Measurements from ENCODE around the gene TRRAP. TPM values are rescaled to one million over a fixed set of nuclear protein-coding genes. Genes with fewer than 3 reads are reported as not detected.
"Not testable (repeated sequence)": the region's sequence is repeated elsewhere in the genome, so short reads cannot be mapped to it uniquely, and the experiment has no call there.

The TRRAP gene
- polyA plus RNA-seq, 2 donors, result 5.8 to 7.6 TPM

DNA sequence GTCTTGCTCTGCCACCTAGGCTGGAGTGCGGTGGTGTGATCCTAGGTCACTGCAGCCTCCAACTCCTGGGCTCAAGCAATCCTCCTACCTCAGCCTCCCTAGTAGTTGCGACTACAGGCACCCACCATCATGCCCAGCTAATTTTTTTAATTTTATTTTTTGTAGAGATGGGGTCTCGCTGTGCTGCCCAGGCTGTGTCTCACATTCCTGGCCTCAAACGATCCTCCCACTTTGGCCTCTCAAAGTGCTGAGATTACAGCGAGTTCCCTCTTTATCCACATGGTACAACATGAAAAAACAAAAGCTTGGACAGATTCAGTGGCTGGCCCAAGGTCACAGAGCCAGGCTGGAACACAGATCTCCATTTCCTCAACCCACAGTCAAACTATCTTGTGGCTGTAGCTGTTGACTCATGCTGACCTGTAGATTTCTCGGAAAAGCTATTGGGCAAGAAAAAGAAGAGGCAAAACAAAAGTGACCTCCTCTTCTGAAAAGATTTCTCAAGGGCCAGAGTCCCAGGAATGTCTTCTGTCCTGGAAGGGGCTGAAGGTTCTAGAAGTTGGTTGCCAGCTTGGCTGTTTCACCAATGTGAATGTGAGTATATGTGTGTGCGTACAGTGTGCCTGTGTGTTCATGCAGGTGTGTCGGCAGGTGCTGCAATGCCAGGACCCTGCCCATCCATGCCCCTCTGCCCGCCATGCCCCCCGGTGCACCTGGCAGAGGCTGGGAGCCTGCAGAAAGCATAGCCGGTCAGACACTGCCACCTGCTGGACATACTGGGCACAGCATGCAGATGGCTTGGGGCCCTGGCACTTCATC is 36.9 kb upstream of the TRRAP start:
- Histone ChIP-seq H3K27me3 (ENCODE audit: control insufficient read depth in 1 of 2, insufficient read depth in 2 of 2, low read length in 2 of 2) (no peaks in the 10 kb centered on the region), H3K4me1 (ENCODE audit: control insufficient read depth in 2 of 2, insufficient read depth in 2 of 2, low read length in 1 of 2) (no peaks in the 10 kb centered on the region), H3K9me3 (ENCODE audit: control insufficient read depth in 2 of 2, insufficient read depth in 1 of 2, low read depth in 1 of 2, low read length in 1 of 2) (no peaks in the 10 kb centered on the region), H3K36me3 (ENCODE audit: control insufficient read depth in 2 of 2, insufficient read depth in 2 of 2, low read length in 1 of 2) (no peaks in the 10 kb centered on the region), H3K4me3 (ENCODE audit: low read depth in 1 of 2, low read length in 2 of 2) (no peak overlapping the region), H3K27ac (ENCODE audit: low read depth in 2 of 2, low read length in 1 of 2) (no peak overlapping the region)
- WGBS, 2 donors, result 36 to 39% methylated on average over 11 of the region's 11 CpGs

- not testable (repeated sequence) for H3K4me3 ChIP-seq (ENCODE audit: low read depth in 1 of 2, low read length in 2 of 2); H3K4me1 ChIP-seq (ENCODE audit: control insufficient read depth in 2 of 2, insufficient read depth in 2 of 2, low read length in 1 of 2); H3K27me3 ChIP-seq (ENCODE audit: control insufficient read depth in 1 of 2, insufficient read depth in 2 of 2, low read length in 2 of 2); H3K9me3 ChIP-seq (ENCODE audit: control insufficient read depth in 2 of 2, insufficient read depth in 1 of 2, low read depth in 1 of 2, low read length in 1 of 2); H3K27ac ChIP-seq (ENCODE audit: low read depth in 2 of 2, low read length in 1 of 2); H3K36me3 ChIP-seq (ENCODE audit: control insufficient read depth in 2 of 2, insufficient read depth in 2 of 2, low read length in 1 of 2)
- WGBS, 2 donors, result 78 to 80% methylated on average over 2 of the region's 2 CpGs
These were observed 35.8 kb upstream of the TRRAP start for GRCh38 chr7:98842552-98842951.

GRCh38 chr7:98848918-98849317 is 29.4 kb upstream of the TRRAP start:
- H3K4me1 ChIP-seq (ENCODE audit: control insufficient read depth in 2 of 2, insufficient read depth in 2 of 2, low read length in 1 of 2), result no peaks in the 10 kb centered on the region
- no peaks in the 10 kb centered on the region for H3K27me3 ChIP-seq (ENCODE audit: control insufficient read depth in 1 of 2, insufficient read depth in 2 of 2, low read length in 2 of 2)
- H3K27ac ChIP-seq (ENCODE audit: low read depth in 2 of 2, low read length in 1 of 2), result no peak overlapping the region
- no peaks in the 10 kb centered on the region for H3K36me3 ChIP-seq (ENCODE audit: control insufficient read depth in 2 of 2, insufficient read depth in 2 of 2, low read length in 1 of 2)
- WGBS, 2 donors, result 89 to 91% methylated on average over 3 of the region's 3 CpGs
- peaks cover 5 to 18% of the 10 kb centered on the region in 2 donors for H3K9me3 ChIP-seq (ENCODE audit: control insufficient read depth in 2 of 2, insufficient read depth in 1 of 2, low read depth in 1 of 2, low read length in 1 of 2)
- H3K4me3 ChIP-seq (ENCODE audit: low read depth in 1 of 2, low read length in 2 of 2), result no peak overlapping the region

DNA sequence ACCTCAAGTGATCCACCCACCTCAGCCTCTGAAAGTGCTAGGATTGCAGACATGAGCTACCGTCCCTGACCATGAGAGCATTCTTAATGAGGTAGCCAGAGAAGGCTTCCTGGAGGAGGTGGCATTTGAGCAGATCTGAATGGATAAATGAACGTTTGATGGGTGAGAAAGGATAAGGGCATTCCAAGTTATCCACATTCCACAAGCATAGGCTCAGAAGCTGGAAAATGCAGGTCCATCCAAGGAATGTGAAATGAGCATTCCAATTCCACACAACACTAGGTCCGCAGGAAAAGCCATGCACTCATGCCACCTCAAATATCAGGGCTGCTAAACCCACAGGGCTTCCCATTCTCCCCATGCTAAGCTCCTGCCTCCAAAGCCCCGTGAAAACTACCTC is 25.5 kb upstream of the TRRAP start:
- no peak overlapping the region for H3K4me3 ChIP-seq (ENCODE audit: low read depth in 1 of 2, low read length in 2 of 2)
- no peak overlapping the region for H3K27ac ChIP-seq (ENCODE audit: low read depth in 2 of 2, low read length in 1 of 2)
- no peaks in the 10 kb centered on the region for H3K4me1 ChIP-seq (ENCODE audit: control insufficient read depth in 2 of 2, insufficient read depth in 2 of 2, low read length in 1 of 2)
- H3K27me3 ChIP-seq (ENCODE audit: control insufficient read depth in 1 of 2, insufficient read depth in 2 of 2, low read length in 2 of 2), result no peaks in the 10 kb centered on the region
- H3K9me3 ChIP-seq (ENCODE audit: control insufficient read depth in 2 of 2, insufficient read depth in 1 of 2, low read depth in 1 of 2, low read length in 1 of 2), result peaks cover 4 to 16% of the 10 kb centered on the region in 2 donors
- WGBS, 2 donors, result 64 to 69% methylated on average over 4 of the region's 4 CpGs
- no peaks in the 10 kb centered on the region for H3K36me3 ChIP-seq (ENCODE audit: control insufficient read depth in 2 of 2, insufficient read depth in 2 of 2, low read length in 1 of 2)

DNA sequence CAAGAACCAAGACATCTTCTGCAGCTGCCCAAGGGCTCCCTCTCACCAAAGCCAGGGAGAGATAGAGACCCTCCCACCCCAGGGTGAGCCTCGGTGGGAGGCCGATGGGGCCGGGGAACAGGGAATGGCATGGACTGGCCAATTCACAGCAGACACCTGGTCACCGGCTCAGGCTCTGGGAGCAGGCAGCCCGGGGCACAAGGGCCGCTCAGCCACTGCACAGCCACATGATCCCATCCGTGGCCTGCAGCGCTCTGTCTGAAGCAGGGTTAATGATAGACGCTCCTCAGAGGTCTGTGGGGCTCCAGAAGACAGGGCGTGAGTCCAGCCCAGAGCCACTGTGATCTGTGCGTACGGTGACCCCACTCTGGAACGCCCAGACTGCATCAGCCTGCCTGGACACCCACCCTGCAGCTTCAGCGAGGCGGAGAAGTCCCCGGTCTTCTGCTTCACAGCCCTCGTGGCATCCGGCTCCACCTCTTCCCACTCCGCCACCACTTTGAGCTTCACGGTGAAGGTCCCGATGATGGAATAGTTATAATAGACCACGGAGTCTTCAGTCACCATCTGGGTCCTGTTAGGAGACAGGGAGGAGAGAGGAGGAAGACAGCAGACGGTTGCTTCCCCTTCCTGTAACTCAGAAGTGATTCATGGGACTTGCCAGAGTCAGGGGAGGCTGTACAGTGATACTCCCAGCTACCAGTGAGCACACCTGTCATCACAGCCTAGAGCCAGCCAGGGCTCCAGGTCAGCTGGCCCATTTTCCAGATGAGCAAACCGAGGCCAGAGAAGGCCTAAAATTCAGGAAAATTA is 22.5 kb upstream of the TRRAP start:
- WGBS, 2 donors, result 77 to 78% methylated on average over 24 of the region's 24 CpGs
- Histone ChIP-seq H3K4me1 (ENCODE audit: control insufficient read depth in 2 of 2, insufficient read depth in 2 of 2, low read length in 1 of 2) (no peaks in the 10 kb centered on the region), H3K27me3 (ENCODE audit: control insufficient read depth in 1 of 2, insufficient read depth in 2 of 2, low read length in 2 of 2) (no peaks in the 10 kb centered on the region), H3K36me3 (ENCODE audit: control insufficient read depth in 2 of 2, insufficient read depth in 2 of 2, low read length in 1 of 2) (no peaks in the 10 kb centered on the region), H3K9me3 (ENCODE audit: control insufficient read depth in 2 of 2, insufficient read depth in 1 of 2, low read depth in 1 of 2, low read length in 1 of 2) (no peaks in the 10 kb centered on the region), H3K4me3 (ENCODE audit: low read depth in 1 of 2, low read length in 2 of 2) (no peak overlapping the region), H3K27ac (ENCODE audit: low read depth in 2 of 2, low read length in 1 of 2) (no peak overlapping the region)

GRCh38 chr7:98860071-98860470 is 18.3 kb upstream of the TRRAP start:
- 76 to 78% methylated on average over 11 to 12 of the region's 12 CpGs for WGBS, 2 donors
- Histone ChIP-seq H3K4me1 (ENCODE audit: control insufficient read depth in 2 of 2, insufficient read depth in 2 of 2, low read length in 1 of 2) (no peaks in the 10 kb centered on the region), H3K36me3 (ENCODE audit: control insufficient read depth in 2 of 2, insufficient read depth in 2 of 2, low read length in 1 of 2) (no peaks in the 10 kb centered on the region), H3K4me3 (ENCODE audit: low read depth in 1 of 2, low read length in 2 of 2) (no peak overlapping the region), H3K27ac (ENCODE audit: low read depth in 2 of 2, low read length in 1 of 2) (no peak overlapping the region), H3K27me3 (ENCODE audit: control insufficient read depth in 1 of 2, insufficient read depth in 2 of 2, low read length in 2 of 2) (no peaks in the 10 kb centered on the region), H3K9me3 (ENCODE audit: control insufficient read depth in 2 of 2, insufficient read depth in 1 of 2, low read depth in 1 of 2, low read length in 1 of 2) (no peaks in the 10 kb centered on the region)

GRCh38 chr7:98862203-98862602 is 16.1 kb upstream of the TRRAP start:
- H3K4me3 ChIP-seq (ENCODE audit: low read depth in 1 of 2, low read length in 2 of 2), result no peak overlapping the region
- no peak overlapping the region for H3K27ac ChIP-seq (ENCODE audit: low read depth in 2 of 2, low read length in 1 of 2)
- no peaks in the 10 kb centered on the region for H3K4me1 ChIP-seq (ENCODE audit: control insufficient read depth in 2 of 2, insufficient read depth in 2 of 2, low read length in 1 of 2)
- H3K36me3 ChIP-seq (ENCODE audit: control insufficient read depth in 2 of 2, insufficient read depth in 2 of 2, low read length in 1 of 2), result no peaks in the 10 kb centered on the region
- no peaks in the 10 kb centered on the region for H3K27me3 ChIP-seq (ENCODE audit: control insufficient read depth in 1 of 2, insufficient read depth in 2 of 2, low read length in 2 of 2)
- H3K9me3 ChIP-seq (ENCODE audit: control insufficient read depth in 2 of 2, insufficient read depth in 1 of 2, low read depth in 1 of 2, low read length in 1 of 2), result no peaks in the 10 kb centered on the region
- WGBS, 2 donors, result 79 to 89% methylated on average over 4 of the region's 4 CpGs

DNA sequence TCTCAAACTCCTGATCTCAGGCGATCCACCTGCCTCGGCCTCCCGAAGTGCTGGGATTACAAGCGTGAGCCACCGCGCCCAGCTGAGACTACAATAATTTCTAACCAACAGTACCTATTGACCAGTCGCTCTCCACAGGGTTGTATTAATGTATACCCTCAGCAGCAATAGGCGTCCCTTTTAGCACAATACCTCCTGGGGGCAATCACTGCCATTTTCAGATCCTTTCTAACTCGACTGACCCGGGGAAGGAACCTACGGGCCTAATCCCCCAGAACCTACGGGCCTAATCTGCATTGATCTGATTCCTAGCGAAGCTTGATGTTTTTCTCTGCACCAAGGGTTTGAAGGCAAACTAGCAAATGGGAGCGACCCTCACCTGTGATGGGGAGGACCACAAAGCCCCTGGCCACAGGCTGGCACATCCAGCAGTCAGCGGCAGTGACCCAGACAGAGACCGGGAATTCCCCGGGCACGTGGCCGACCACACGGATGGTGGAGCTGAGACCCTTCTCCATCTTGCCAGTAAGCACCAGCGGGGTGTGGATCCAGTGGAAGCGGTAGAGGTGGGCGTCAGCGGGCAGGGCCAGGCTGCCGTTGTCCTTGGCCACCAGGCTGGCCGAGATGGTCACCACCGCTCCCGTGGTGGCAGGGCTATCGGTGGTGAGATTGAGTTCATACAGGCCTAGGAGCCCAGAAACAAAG is 15.5 kb upstream of the TRRAP start:
- Histone ChIP-seq H3K4me3 (ENCODE audit: low read depth in 1 of 2, low read length in 2 of 2) (no peak overlapping the region), H3K9me3 (ENCODE audit: control insufficient read depth in 2 of 2, insufficient read depth in 1 of 2, low read depth in 1 of 2, low read length in 1 of 2) (no peaks in the 10 kb centered on the region), H3K27ac (ENCODE audit: low read depth in 2 of 2, low read length in 1 of 2) (no peak overlapping the region), H3K27me3 (ENCODE audit: control insufficient read depth in 1 of 2, insufficient read depth in 2 of 2, low read length in 2 of 2) (peaks cover 0 to 5% of the 10 kb centered on the region in 2 donors), H3K4me1 (ENCODE audit: control insufficient read depth in 2 of 2, insufficient read depth in 2 of 2, low read length in 1 of 2) (no peaks in the 10 kb centered on the region), H3K36me3 (ENCODE audit: control insufficient read depth in 2 of 2, insufficient read depth in 2 of 2, low read length in 1 of 2) (no peaks in the 10 kb centered on the region)
- WGBS, 2 donors, result 92 to 94% methylated on average over 29 of the region's 29 CpGs

DNA sequence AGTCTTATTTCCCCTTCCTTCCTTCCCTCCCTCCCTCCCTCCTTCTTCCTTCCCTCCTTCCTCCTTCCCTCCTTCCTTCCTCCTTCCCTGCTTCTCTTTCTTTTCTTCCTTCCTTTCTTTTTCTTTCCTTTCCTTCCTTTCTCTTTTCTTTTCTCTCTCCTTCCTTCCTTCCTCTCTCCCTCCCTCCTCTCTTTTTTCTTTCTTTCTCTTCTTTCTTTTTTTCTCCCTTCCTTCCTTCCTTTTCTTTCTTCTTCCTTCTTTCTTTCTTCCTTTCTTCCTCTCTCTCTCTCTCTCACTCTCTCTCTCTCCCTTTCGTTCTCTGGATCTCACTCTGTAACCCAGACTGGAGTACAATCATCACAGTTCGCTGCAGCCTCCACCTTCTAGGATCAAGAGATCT is 14.7 kb upstream of the TRRAP start:
- peaks cover 2 to 5% of the 10 kb centered on the region in 2 donors for H3K27me3 ChIP-seq (ENCODE audit: control insufficient read depth in 1 of 2, insufficient read depth in 2 of 2, low read length in 2 of 2)
- no peaks in the 10 kb centered on the region for H3K9me3 ChIP-seq (ENCODE audit: control insufficient read depth in 2 of 2, insufficient read depth in 1 of 2, low read depth in 1 of 2, low read length in 1 of 2)
- WGBS, 2 donors, result 88 to 90% methylated on average over 2 of the region's 2 CpGs
- no peak overlapping the region for H3K27ac ChIP-seq (ENCODE audit: low read depth in 2 of 2, low read length in 1 of 2)
- no peaks in the 10 kb centered on the region for H3K4me1 ChIP-seq (ENCODE audit: control insufficient read depth in 2 of 2, insufficient read depth in 2 of 2, low read length in 1 of 2)
- no peak overlapping the region for H3K4me3 ChIP-seq (ENCODE audit: low read depth in 1 of 2, low read length in 2 of 2)
- H3K36me3 ChIP-seq (ENCODE audit: control insufficient read depth in 2 of 2, insufficient read depth in 2 of 2, low read length in 1 of 2), result no peaks in the 10 kb centered on the region
